IMR-90 (cell line): ENCODE data around the gene BMP8A.

Source experiments
- BHLHE40 ChIP-seq: fragments of 150-350 bp; IDR thresholded peaks from 2 replicates; pipeline ENCODE4 v1.6.1; 2016; ENCODE audit warnings: mild to moderate bottlenecking, low read depth, low read length
- CEBPB ChIP-seq: IDR thresholded peaks from 2 replicates; pipeline ENCODE4 v1.6.1; 2012; ENCODE audit warnings: low read depth, low read length, improper control_type of control experiment
- CTCF ChIP-seq: conservative IDR thresholded peaks from 2 replicates; pipeline ENCODE4 v1.5.1; 2012; ENCODE audit warnings: mild to moderate bottlenecking, low read depth, low read length, improper control_type of control experiment
- ELK1 ChIP-seq: fragments of 150-350 bp; IDR thresholded peaks from 2 replicates; pipeline ENCODE4 v1.6.1; 2016; ENCODE audit warnings: low read depth, mild to moderate bottlenecking, low read length, moderate library complexity, borderline replicate concordance
- POLR2A ChIP-seq: IDR thresholded peaks from 2 replicates; pipeline ENCODE4 v1.6.1; 2012; ENCODE audit warnings: mild to moderate bottlenecking, low read depth, low read length
- RAD21 ChIP-seq: IDR thresholded peaks from 2 replicates; pipeline ENCODE4 v1.6.1; 2012; ENCODE audit warnings: low read length, improper control_type of control experiment
- RCOR1 ChIP-seq: IDR thresholded peaks from 2 replicates; pipeline ENCODE4 v1.6.1; 2012; ENCODE audit warnings: mild to moderate bottlenecking, low read length, improper control_type of control experiment; ENCODE audit not compliant: insufficient replicate concordance
- RFX5 ChIP-seq: IDR thresholded peaks from 2 replicates; pipeline ENCODE4 v1.8.0; 2012; ENCODE audit warnings: low read depth, mild to moderate bottlenecking, low read length, moderate library complexity
- USF2 ChIP-seq: fragments of 150-350 bp; IDR thresholded peaks from 2 replicates; pipeline ENCODE4 v1.6.1; 2017; ENCODE audit warnings: mild to moderate bottlenecking, antibody characterized with exemption, low read length, low read depth

- TF ChIP-seq ELK1 (no peak), CTCF (no peak), POLR2A (no peak), BHLHE40 (no peak), RAD21 (no peak), RCOR1 (no peak), CEBPB (no peak), RFX5 (no peak), USF2 (no peak)
These were observed 9.5 kb downstream of the BMP8A start for GRCh38 chr1:39500862-39501389.
